Caco-2 (cell line): Measurements from ENCODE around the gene MRPS23. TPM values are rescaled to one million over a fixed set of nuclear protein-coding genes. Genes with fewer than 3 reads are reported as not detected.
A peak's percentile ranks its signal among the peaks of the same experiment; 100 is the strongest.

Source experiments
- BruUV-seq: library from RNA; stranded (reverse); fragments of 400-500 nt; replicated peaks from 2 replicates; lab custom pipeline; 2021; lab: Mats Ljungman, UMichigan
- CTCF ChIA-PET: fragments of 300-600 bp; sonication (Branson Sonifier 250); formaldehyde crosslinking; loops from one replicate; lab custom pipeline; 2022; ENCODE audit warnings: antibody characterized with exemption; lab: Charles Lee
- POLR2A ChIA-PET: fragments of 300-600 bp; sonication (Branson Sonifier 250); formaldehyde crosslinking; loops from one replicate; lab custom pipeline; 2022; ENCODE audit warnings: antibody characterized with exemption; lab: Charles Lee
- DNase-seq, 2 experiments: peaks; one replicate each; pipeline versions ENCODE4 v3.0.0 to v3.0.0-alpha.2; 2020 to 2022
- H3K27me3 ChIP-seq: replicated peaks from 2 replicates; pipeline ENCODE4 v1.6.0; 2011; ENCODE audit warnings: low read length; ENCODE audit not compliant: control insufficient read depth, insufficient read depth
- H3K36me3 ChIP-seq: 2 replicates; pipeline ENCODE4 v1.5.1; 2011; ENCODE audit warnings: low read length; ENCODE audit not compliant: control insufficient read depth, insufficient read depth
- H3K4me1 ChIP-seq: fragments of 250-450 bp; sonication (Bioruptor Pico); 2 replicates; pipeline ENCODE4 v1.5.1; 2020; ENCODE audit warnings: mild to moderate bottlenecking
- H3K4me3 ChIP-seq: 2 replicates; pipeline ENCODE4 v1.5.1; 2011; ENCODE audit warnings: low read depth, mild to moderate bottlenecking, control low read depth, low read length
- H3K9me3 ChIP-seq: fragments of 250-450 bp; sonication (Bioruptor Pico); 2 replicates; pipeline ENCODE4 v1.5.1; 2020; ENCODE audit warnings: mild to moderate bottlenecking, moderate library complexity
- H3K27ac Mint-ChIP-seq: one replicate; pipeline ENCODE4 v1.8.0; 2022; ENCODE audit warnings: mixed read lengths; ENCODE audit not compliant: unreplicated experiment
- H3K27me3 Mint-ChIP-seq: one replicate; pipeline ENCODE4 v1.8.0; 2022; ENCODE audit warnings: mixed read lengths; ENCODE audit not compliant: insufficient read depth, unreplicated experiment
- H3K36me3 Mint-ChIP-seq: one replicate; pipeline ENCODE4 v1.8.0; 2022; ENCODE audit warnings: mild to moderate bottlenecking, mixed read lengths; ENCODE audit not compliant: insufficient read depth, unreplicated experiment
- H3K4me1 Mint-ChIP-seq: one replicate; pipeline ENCODE4 v1.8.0; 2022; ENCODE audit warnings: low read depth, mixed read lengths; ENCODE audit not compliant: unreplicated experiment
- H3K4me3 Mint-ChIP-seq: one replicate; pipeline ENCODE4 v1.8.0; 2022; ENCODE audit warnings: mild to moderate bottlenecking, moderate library complexity, mixed read lengths; ENCODE audit not compliant: unreplicated experiment
- H3K9me3 Mint-ChIP-seq: one replicate; pipeline ENCODE4 v1.8.0; 2022; ENCODE audit warnings: mixed read lengths; ENCODE audit not compliant: unreplicated experiment
- intact Hi-C: fragments of 100-400 bp; cut with micrococcal nuclease; formaldehyde crosslinking; loops from one replicate; pipeline ENCODE4 v1.10.0; 2022; ENCODE audit not compliant: unreplicated experiment
- total RNA-seq: library from RNA; stranded (reverse); gene quantifications from 2 replicates; pipeline ENCODE4 v1.2.3, GENCODE V29; 2022
- TF ChIP-seq, protein P1 (sequence below), 2 experiments: fragments of 200-600 bp in 1 of 2; IDR thresholded peaks; 1 replicate in 1 of 2; 2 replicates in 1 of 2; pipeline versions ENCODE4 v1.5.1 to v1.8.0; 2011 to 2022; ENCODE audit warnings: antibody characterized with exemption in 1 of 2, control low read depth in 1 of 2, inconsistent platforms in 1 of 2, low read depth in 1 of 2, low read length in 1 of 2, mild to moderate bottlenecking in 1 of 2, moderate library complexity in 1 of 2; ENCODE audit not compliant: insufficient read depth in 1 of 2, severe bottlenecking in 1 of 2, unreplicated experiment in 1 of 2

Gene MRPS23
- total RNA-seq, 1 experiment from 2014 or later, result 72.9 TPM

DNA sequence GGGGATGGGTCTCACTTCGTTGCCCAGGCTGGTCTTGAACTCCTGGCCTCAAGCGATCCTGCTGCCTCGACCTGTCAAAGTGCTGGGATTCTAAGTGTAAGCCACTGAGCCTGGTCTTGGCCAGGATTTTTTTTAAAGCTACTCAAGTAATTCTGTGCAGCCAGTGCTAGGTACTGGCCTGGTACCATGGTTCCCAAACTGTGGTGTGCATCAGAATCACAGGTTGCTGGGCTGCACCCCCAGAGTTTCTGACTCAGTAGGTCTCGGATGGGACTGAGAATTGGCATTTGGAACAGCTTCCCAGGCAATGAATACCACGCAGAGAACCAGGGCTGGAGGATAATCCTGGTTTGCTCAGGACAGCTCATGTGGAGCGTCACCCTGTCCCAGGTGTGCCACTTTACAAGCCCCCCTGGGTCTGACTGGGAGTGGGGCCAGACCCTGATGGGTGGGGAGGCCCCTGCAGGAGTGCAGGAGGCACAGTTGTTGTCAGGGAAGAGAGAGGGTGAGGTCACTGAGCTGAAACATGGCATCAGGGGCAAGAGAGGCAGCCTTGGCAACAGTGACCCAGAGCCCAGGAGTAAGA lies 10.7 kb upstream of the MRPS23 start:
- H3K9me3 ChIP-seq, result no peaks in the 10 kb centered on the region
- Mint-ChIP-seq H3K36me3 (peaks cover 26% of the 10 kb centered on the region), H3K9me3 (no peaks in the 10 kb centered on the region), H3K4me1 (peaks cover 29% of the 10 kb centered on the region), H3K4me3 (peak overlapping the region; percentile 95), H3K27me3 (no peaks in the 10 kb centered on the region), H3K27ac (peak overlapping the region; percentile 84)
- H3K4me1 ChIP-seq, result peaks cover 26% of the 10 kb centered on the region
- POLR2A ChIA-PET, result interaction anchor here (0.6 to 2.5 kb wide), 11 partner anchors 9 to 147 kb away, joined by 3 to 11 read pairs (median 6); partner anchors contain the start of genes CUEDC1, MRPS23, SRSF1 and VEZF1
- CTCF ChIA-PET, result interaction anchor here (0.6 to 3.1 kb wide), 21 partner anchors 9 to 147 kb away, joined by 3 to 23 read pairs (median 4); partner anchors contain the start of genes MRPS23, SRSF1 and VEZF1
- BruUV-seq, result TSS peak; percentile 11
- H3K27me3 ChIP-seq, result no peaks in the 10 kb centered on the region
- intact Hi-C loops, result loop anchor here (2.0 kb wide), 2 partner anchors 18 to 42 kb away; no protein-coding TSS in a partner anchor
- DNase-seq, result no peak
- no peaks in the 10 kb centered on the region for H3K36me3 ChIP-seq
- TF ChIP-seq, protein P1, sequence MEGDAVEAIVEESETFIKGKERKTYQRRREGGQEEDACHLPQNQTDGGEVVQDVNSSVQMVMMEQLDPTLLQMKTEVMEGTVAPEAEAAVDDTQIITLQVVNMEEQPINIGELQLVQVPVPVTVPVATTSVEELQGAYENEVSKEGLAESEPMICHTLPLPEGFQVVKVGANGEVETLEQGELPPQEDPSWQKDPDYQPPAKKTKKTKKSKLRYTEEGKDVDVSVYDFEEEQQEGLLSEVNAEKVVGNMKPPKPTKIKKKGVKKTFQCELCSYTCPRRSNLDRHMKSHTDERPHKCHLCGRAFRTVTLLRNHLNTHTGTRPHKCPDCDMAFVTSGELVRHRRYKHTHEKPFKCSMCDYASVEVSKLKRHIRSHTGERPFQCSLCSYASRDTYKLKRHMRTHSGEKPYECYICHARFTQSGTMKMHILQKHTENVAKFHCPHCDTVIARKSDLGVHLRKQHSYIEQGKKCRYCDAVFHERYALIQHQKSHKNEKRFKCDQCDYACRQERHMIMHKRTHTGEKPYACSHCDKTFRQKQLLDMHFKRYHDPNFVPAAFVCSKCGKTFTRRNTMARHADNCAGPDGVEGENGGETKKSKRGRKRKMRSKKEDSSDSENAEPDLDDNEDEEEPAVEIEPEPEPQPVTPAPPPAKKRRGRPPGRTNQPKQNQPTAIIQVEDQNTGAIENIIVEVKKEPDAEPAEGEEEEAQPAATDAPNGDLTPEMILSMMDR (IDR thresholded peaks at IDR 0.05; ENCODE audit: insufficient read depth in 1 of 2, low read depth in 1 of 2, low read length in 1 of 2, severe bottlenecking in 1 of 2, unreplicated experiment in 1 of 2), result no peak
- peak overlapping the region; percentile 38 for H3K4me3 ChIP-seq

DNA sequence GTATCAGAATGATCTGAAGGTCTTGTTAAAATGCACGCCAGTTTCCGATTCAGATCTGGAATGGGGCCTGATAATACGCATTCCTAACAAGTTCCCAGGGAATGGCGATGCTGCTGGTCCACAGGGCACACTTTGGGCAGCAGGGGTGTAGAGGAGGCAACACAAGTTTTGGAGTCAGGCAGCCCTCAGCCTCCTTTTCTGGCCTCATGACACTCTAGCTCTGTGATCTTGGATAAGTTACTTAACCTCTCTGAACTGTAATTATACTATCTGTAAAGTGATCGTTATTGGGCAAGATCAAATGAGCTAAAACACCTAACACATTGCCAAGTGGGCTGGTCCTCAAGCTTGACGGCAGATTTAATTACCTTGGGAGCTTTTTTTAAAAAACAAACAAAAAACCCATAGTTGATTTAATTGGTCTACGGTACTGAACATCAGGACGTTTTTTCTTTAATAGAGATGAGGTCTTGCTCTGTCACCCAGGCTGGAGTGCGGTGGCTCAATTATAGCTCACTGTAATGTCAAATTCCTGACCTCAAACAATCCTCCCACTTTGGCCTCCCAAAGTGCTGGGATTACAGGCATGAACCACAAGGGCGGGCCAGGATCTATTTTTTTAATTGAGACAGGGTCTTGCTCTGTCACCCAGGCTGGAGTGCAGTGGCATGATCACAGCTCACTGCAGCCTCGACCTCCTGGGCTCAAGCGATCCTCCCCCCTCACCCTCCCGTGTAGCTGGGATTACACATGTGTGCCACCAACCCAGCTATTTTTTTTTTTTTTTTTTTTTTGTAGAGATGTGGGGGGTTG lies 10.0 kb upstream of the MRPS23 start:
- TF ChIP-seq, protein P1 (IDR thresholded peaks at IDR 0.05; ENCODE audit: insufficient read depth in 1 of 2, low read depth in 1 of 2, low read length in 1 of 2, severe bottlenecking in 1 of 2, unreplicated experiment in 1 of 2), result no peak
- H3K36me3 Mint-ChIP-seq, result peaks cover 25% of the 10 kb centered on the region
- no peak overlapping the region for H3K27ac Mint-ChIP-seq
- BruUV-seq, result no TSS peak
- H3K4me1 Mint-ChIP-seq, result peaks cover 29% of the 10 kb centered on the region
- H3K4me3 Mint-ChIP-seq, result no peak overlapping the region
- no peak overlapping the region for H3K4me3 ChIP-seq
- CTCF ChIA-PET, result interaction anchor here (0.6 to 3.1 kb wide), 12 partner anchors 8 to 147 kb away, joined by 3 to 23 read pairs (median 6); partner anchors contain the start of genes MRPS23, SRSF1 and VEZF1
- no peaks in the 10 kb centered on the region for H3K9me3 ChIP-seq
- H3K9me3 Mint-ChIP-seq, result no peaks in the 10 kb centered on the region
- H3K36me3 ChIP-seq, result no peaks in the 10 kb centered on the region
- no peak for DNase-seq
- H3K27me3 Mint-ChIP-seq, result no peaks in the 10 kb centered on the region
- no peaks in the 10 kb centered on the region for H3K27me3 ChIP-seq
- POLR2A ChIA-PET, result interaction anchor here (0.5 to 1.6 kb wide), 8 partner anchors 10 to 129 kb away, joined by 3 to 9 read pairs (median 6); partner anchors contain the start of genes MRPS23 and VEZF1
- intact Hi-C loops, result loop anchor here (2.0 kb wide), 2 partner anchors 19 to 43 kb away; no protein-coding TSS in a partner anchor
- peaks cover 32% of the 10 kb centered on the region for H3K4me1 ChIP-seq

DNA sequence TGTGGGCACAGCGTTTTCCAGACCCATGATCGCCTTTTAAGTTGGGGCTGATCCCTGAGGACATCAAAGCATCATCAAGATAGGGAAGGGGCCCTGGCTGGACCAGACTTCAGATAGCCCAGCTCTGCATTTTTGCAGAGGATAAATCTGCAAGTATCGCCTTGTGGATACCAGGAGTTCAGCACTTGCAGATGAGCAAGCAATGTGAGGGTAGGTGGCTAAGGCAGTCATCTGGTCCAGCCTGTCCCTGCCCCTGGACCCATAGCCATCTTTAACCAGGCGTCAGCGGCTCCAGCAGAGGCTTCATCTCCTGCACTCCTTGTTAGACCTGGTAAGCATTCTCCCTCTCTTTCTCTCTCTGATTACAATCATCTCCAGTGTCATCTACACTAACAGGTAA lies 9.0 kb upstream of the MRPS23 start:
- Mint-ChIP-seq H3K4me3 (no peak overlapping the region), H3K27me3 (no peaks in the 10 kb centered on the region)

More for the DNA sequence above, 9.0 kb upstream of the MRPS23 start:
- no peak overlapping the region for H3K27ac Mint-ChIP-seq
- no peaks in the 10 kb centered on the region for H3K27me3 ChIP-seq
- no TSS peak for BruUV-seq
- POLR2A ChIA-PET, result no interaction called here
- intact Hi-C loops, result loop anchor here (1.0 kb wide), 2 partner anchors 136 to 254 kb away; no protein-coding TSS in a partner anchor
- no peaks in the 10 kb centered on the region for H3K9me3 Mint-ChIP-seq
- CTCF ChIA-PET, result interaction anchor here (0.9 to 1.9 kb wide), 7 partner anchors 20 to 141 kb away, joined by 3 to 12 read pairs (median 5); no protein-coding TSS in a partner anchor
- H3K4me3 ChIP-seq, result no peak overlapping the region
- DNase-seq, result no peak
- peaks cover 31% of the 10 kb centered on the region for H3K4me1 Mint-ChIP-seq
- H3K4me1 ChIP-seq, result peaks cover 32% of the 10 kb centered on the region
- H3K36me3 ChIP-seq, result no peaks in the 10 kb centered on the region
- peaks cover 19% of the 10 kb centered on the region for H3K36me3 Mint-ChIP-seq
- TF ChIP-seq, protein P1 (IDR thresholded peaks at IDR 0.05; ENCODE audit: insufficient read depth in 1 of 2, low read depth in 1 of 2, low read length in 1 of 2, severe bottlenecking in 1 of 2, unreplicated experiment in 1 of 2), result no peak
- H3K9me3 ChIP-seq, result no peaks in the 10 kb centered on the region
